Measurements from ENCODE around the gene KDM2B. TPM values are rescaled to one million over a fixed set of nuclear protein-coding genes. Genes with fewer than 3 reads are reported as not detected.

KDM2B gene
- total RNA-seq (2014; rRNA removed; shearing (Covaris generic)) = 27.7 and 37.2 TPM in 2 replicates

DNA sequence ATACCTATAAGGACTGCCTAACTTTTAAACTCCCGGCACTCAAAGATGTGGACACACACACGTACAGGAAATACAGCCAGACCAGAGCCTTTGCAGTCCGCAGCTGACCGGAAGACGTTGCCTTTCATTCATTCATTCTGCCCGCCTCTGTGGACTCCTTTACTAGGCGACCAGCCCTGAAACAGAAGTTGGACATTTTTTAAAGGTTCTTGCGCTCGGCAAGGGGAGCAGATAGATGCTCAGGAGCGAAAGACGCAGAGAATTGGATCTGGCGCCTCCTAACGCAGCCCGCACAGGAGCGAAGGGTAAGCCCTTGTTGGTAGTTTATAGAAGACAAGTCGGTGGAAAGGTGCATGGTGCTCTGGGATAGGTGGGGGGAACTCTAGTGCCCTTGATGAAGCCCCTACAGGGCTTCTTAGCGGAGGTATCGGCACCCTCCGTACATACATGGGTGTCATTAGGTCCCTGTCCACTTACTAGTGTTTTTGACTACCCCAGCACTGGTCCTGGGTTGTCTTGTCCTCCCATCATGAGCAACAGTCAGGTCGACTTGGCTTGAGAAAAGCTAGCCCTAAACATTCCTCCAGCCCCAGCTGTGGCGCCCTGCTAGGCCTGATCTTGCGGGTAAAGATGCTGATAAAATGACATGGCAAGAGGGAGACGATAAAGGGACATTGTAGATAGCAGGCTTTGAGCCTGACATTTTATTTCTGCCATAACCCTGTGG, at the start of gene KDM2B:
TSS of gene KDM2B (minus strand) at position 65 of the 727 bp plus-strand sequence. CDS start 112 bp downstream, outside the sequence.
- DNase-seq (ENCODE audit: low spot score) = no peak

- no peak for DNase-seq (ENCODE audit: low spot score)
Measured at GRCh38 chr12:121628536-121628935, 47.7 kb upstream of the KDM2B start.

DNA sequence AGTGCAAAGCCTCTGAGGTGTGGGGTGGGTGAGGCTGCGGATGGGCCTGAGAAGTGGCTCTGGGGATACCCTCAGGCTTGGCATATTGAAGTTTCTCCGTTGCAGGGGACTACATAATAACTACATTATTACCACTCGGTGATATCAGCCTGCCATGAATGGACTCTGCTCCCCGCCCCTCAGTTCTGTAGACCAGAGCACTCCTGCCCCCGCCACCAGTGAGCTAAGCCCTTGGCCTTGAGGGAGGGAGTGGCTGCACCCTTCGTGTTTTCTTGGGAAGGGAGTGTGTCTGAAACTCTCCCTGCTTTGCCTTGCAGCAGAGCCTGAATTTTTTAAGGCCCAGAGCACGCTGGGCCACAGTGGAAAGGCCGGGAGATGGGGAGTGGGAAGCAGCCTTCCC, 47.2 kb upstream of the KDM2B start:
- no peak for DNase-seq (ENCODE audit: low spot score)

DNA sequence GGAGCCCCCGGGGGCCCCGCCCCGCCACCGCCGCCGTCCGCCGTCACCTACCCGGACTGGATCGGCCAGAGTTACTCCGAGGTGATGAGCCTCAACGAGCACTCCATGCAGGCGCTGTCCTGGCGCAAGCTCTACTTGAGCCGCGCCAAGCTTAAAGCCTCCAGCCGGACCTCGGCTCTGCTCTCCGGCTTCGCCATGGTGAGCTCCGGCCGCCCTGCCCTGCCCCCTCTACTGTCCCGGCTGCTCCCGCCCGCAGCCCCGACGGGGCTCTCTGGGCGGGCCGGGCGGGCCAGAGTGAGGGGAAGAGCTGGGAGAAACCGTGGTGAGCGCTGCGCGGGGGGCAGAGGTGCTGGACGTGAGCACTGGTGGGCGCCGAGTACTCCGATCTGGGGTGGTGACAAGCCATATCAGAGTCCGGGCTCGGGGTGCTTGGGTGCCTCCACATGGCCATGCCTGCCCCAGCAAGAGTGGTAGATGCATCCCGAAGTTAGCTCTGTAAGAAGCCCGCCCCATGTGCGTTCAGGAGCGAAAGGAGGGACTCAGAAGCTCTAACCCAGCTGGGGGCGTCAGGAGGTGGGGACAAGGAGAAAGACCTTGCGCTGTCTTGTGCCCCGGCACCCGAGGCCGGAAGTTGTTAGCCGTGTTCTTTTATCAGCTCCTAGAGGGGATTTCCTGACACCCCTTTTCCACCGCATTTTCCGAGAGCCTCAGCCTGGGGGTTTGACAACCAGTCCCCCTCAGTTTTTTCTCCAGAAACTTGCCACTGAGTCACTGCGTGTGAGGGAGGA, 46.2 kb upstream of the KDM2B start:
- peak; percentile 55 for DNase-seq (ENCODE audit: low spot score)

DNA sequence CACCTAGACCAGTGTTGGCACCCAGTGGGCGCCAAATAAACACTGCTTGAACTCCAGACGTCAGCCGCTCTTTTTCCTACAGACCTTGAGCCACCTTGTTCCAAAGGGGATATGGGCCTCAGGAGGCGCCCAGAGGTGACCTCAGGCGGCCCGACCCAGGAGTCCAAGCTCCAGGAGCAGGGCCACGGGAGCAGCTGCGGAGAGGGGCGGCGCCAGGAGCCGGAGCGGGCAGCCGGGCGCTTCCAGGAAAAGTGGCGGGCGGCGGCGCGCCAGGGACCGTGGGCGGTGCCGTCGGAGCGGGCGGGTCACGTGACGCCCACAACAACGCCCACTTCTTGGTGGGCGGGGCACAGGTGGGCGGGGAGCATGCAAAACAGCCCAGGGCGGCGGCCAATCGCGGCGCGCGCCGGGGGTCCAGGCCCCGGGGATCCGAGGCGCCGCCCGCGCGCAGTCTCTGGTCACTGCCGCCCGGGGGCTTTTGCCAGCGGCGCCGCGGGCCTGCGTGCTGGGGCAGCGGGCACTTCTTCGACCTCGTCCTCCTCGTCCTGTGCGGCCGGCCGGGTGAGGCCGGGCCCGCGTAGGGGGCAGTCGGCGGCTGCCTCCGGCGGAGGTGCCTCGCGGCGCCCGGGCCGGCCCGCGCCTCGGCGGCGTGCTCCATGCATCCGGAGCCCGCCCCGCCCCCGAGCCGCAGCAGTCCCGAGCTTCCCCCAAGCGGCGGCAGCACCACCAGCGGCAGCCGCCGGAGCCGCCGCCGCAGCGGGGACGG, 45.4 kb upstream of the KDM2B start, which contains the start of gene ORAI1:
TSS of gene ORAI1 (plus strand) at position 444 of the 766 bp plus-strand sequence.
- DNase-seq (ENCODE audit: low spot score) = peak; percentile 81

GRCh38 chr12:121620333-121620891, 39.6 kb upstream of the KDM2B start:
- no peak for DNase-seq (ENCODE audit: low spot score)

DNA sequence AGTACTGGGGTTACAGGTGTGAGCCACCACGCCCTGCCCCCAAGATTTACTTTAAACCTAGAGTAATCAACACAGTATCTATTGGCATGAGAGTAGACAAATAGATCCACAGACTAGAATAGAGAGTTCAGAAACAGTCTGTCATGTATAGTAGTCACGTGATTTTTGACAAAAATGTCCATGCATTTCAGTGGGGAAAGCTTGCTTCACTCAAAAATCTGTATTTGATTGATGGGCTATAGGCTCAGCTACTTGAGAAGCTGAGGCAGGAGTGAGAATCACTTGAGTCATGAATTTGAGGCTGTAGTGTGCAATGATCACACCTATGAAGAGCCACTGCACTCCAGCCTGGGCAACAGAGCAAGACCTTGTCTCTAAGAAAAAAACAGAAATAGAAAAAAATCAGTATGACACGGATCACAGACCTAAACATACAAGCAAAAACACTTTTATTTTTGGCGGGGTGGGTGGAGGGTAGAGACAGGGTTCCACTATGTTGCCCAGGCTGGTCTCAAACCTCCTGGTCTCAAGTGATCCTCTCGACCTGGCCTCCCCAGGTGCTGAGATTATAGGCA, 37.9 kb upstream of the KDM2B start:
- no peak for DNase-seq (ENCODE audit: low spot score)

- DNase-seq (ENCODE audit: low spot score) = no peak
Measured at GRCh38 chr12:121614872-121615467, 34.1 kb upstream of the KDM2B start.

DNA sequence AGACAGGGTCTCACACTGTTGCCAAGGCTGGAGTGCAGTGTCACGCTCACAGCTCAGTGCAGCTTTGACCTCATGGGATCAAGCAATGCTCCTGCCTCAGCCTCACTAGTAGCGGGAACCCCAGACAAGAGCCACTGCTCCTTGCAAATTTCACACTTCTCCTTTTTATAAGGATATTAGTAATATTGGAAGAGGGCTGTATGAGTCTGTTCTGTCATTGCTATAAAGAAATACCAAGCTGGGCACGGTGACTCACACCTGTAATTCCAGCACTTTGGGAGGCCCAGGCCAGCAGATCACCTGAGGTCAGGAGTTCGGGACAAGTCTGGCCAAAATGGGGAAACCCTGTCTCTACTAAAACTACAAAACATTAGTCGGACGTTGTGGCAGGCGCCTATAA, 32.6 kb upstream of the KDM2B start:
- no peak for DNase-seq (ENCODE audit: low spot score)

GRCh38 chr12:121611306-121611705, 30.5 kb upstream of the KDM2B start:
- no peak for DNase-seq (ENCODE audit: low spot score)

DNA sequence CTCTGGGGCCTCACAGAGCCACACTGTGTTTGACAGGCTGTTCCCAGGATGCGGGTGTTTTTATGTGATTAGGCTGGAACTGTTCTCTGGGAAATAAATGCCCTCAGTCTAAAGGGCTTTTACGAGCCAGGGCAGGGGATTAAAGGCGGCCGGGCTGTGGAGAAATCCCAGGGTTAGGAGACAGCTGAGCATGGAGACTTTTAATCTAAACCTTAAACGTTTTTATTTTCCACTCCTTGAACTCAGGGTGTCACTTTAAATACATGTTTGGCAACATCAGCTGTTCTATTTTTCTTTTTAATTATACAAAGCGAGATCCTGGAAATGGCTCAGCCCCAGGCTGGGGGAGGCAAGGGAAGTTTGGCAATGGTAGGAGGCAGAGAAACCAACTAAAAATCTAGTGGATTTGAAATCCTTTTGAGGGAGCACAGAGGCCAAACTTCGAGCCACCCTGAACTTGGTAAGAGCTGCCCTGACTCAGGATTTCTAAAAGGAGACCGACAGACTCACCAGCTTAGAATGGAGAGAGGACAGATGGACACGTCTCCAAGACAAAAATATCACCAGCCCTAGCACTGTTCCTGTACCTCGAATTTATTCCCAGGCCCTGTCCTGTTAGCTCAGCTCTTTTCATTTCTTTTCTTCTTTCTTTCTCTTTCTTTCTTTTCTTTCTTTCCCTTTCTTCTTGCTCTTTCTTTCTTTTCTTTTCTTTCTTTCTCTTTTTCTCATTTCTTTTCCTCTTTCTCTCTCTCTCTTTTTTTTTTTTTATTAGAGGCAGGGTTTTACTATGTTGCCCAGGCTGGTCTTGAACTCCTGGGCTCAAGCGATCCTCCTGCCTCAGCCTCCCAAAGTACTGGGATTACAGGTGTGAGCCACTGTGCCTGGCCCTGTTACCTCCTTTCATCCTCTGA, 29.7 kb upstream of the KDM2B start:
- no peak for DNase-seq (ENCODE audit: low spot score)

DNA sequence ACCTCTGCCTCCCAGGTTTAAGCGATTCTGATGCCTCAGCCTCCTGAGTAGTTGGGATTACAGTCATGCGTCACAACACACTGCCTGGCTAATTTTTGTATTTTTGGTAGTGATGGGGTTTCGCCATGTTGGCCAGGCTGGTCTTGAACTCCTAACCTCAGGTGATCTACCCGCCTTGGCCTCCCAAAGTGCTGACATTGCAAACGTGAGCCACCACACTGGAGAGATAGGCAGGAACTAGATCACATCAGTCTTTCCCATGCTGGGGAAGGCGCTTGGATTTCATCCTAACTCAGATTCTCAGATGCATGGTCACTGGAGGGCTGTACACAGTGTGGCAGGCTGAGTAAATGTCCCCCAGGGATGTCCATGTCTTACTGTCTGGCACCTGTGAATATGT, 27.5 kb upstream of the KDM2B start:
- no peak for DNase-seq (ENCODE audit: low spot score)

GRCh38 chr12:121603581-121603980, 22.8 kb upstream of the KDM2B start:
- no peak for DNase-seq (ENCODE audit: low spot score)

GRCh38 chr12:121602766-121603165, 21.9 kb upstream of the KDM2B start:
- DNase-seq (ENCODE audit: low spot score) = no peak

DNA sequence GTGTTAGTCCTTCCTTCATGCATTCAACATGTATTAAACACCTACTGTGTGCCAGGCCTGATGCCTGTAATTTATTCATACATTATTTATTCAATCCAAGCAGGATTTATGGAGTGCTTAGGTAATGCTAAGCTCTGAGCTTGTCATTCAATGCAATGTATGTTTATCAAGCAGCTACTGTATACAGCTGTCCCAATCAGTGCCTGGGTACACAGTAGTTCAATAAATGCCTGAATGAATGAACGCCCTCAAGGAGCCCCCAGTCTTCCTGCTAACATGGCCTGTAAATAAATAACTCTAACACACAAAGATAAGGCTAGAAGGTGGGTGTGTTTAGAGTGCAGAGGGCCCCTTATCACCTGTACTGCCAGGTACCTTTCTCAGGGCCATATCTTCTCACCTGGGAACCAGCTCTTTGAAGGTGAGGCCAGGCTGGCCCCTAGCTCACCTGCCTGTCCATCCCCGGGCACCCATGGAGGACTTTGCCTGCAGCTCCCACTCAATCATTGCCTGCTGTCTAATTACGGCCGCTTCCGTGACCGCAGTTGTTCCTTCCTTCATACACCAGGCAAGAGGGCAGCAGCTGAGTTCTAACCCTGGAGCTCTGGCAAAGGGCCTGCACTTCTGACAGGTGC, 20.0 kb upstream of the KDM2B start:
- no peak for DNase-seq (ENCODE audit: low spot score)

DNA sequence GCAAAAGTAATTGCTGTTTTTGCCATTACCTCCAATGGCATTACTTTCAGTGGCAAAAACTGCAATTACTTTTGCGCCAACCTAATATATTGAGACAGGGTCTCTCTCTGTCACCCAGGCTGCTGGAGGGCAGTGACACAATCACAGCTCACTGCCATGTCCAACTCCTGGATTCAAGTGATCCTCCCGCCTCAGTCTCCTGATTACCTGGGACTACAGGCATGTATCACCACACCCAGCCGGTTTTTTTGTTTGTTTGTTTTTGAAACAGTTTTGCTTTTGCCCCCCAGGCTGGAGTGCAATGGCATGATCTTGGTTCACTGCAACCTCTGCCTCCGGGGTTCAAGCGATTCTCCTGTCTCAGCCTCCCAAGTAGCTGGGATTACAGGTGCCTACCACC, 15.7 kb upstream of the KDM2B start:
- no peak for DNase-seq (ENCODE audit: low spot score)

- no peak for DNase-seq (ENCODE audit: low spot score)
Measured at GRCh38 chr12:121595520-121595919, 14.7 kb upstream of the KDM2B start.

DNA sequence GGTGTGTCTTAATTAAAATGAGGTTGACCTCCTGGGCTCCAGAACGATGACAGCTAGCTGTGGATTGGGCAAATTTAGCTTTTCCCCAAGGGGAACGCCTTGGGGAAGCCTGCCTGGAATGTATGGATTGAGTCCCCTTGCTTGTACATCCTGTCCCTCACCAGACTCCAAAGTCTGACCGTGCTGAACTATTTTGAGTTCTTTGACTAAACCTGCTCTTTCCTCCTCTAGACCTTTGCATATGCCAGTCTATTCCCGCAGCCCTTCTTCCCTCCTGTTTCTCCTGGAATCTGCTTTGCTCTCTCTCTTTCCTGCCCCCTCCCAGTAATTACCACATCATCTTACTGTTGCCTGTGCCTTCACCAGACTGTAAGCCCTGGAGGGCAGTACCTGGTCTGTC, 11.5 kb upstream of the KDM2B start:
- no peak for DNase-seq (ENCODE audit: low spot score)

DNA sequence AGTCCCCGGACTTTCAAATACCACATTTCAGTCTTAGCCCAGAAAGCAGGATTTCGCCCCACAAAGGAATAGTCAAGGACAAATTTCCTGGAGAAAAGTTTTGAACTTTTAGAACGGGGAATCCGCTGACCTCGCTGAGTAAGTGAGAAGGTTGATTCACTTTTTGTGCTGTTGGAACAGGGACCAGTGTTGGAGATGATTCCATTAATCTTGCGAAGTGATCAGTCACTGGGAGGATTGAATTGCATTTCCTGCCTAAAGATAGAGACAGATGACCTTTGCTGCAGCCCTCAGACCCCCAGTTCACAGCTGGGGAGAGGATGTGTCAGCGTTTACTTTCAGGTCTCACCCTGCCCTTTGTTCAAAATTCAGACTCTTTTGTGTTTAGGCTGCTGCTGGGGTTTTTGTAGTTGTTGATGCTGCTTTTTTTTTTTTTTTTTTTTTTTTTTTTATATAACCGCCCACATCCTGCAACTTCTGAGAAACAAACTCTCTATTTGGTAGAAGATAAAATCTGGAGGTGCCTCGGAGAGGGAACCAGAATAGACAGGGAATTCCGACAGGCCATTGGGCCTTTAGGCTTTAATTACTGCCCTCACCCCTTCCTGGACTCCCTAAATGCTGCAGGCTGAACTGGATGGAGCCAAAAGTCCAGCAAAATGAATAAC, 9.8 kb upstream of the KDM2B start:
- DNase-seq (ENCODE audit: low spot score) = peak; percentile 55

All from A172 (cell line).